H9 (cell line): Measurements from ENCODE around the gene HAUS7. TPM values are rescaled to one million over a fixed set of nuclear protein-coding genes. Genes with fewer than 3 reads are reported as not detected.

Experiments
- DNase-seq: peaks from one replicate; pipeline ENCODE4 v3.0.0-alpha.2; 2017
- H2AFZ ChIP-seq: one replicate; pipeline ENCODE4 v1.6.1; 2013; ENCODE audit warnings: mild to moderate bottlenecking, low read length, control low read depth, moderate library complexity
- H2AK5ac ChIP-seq: 2 replicates; pipeline ENCODE4 v1.6.1; 2013; ENCODE audit warnings: low read length, control low read depth, mixed read lengths; ENCODE audit not compliant: insufficient read length
- H2BK120ac ChIP-seq: one replicate; pipeline ENCODE4 v1.6.1; 2013; ENCODE audit warnings: low read depth, mild to moderate bottlenecking, low read length, control low read depth, inconsistent platforms; ENCODE audit not compliant: poor library complexity, severe bottlenecking
- H2BK12ac ChIP-seq: 2 replicates; pipeline ENCODE4 v1.6.1; 2013; ENCODE audit warnings: low read length, control low read depth, mixed read lengths, low read depth; ENCODE audit not compliant: insufficient read length
- H2BK15ac ChIP-seq: 2 replicates; pipeline ENCODE4 v1.6.1; 2013; ENCODE audit warnings: low read depth, low read length, control low read depth
- H2BK20ac ChIP-seq: one replicate; pipeline ENCODE4 v1.6.1; 2013; ENCODE audit warnings: low read depth, mild to moderate bottlenecking, low read length, control low read depth, inconsistent platforms; ENCODE audit not compliant: poor library complexity, severe bottlenecking
- H2BK5ac ChIP-seq: 2 replicates; pipeline ENCODE4 v1.6.1; 2013; ENCODE audit warnings: low read length, control low read depth, mixed read lengths; ENCODE audit not compliant: insufficient read length
- H3K14ac ChIP-seq: 2 replicates; pipeline ENCODE4 v1.6.1; 2013; ENCODE audit warnings: low read length, control low read depth; ENCODE audit not compliant: insufficient read depth
- H3K18ac ChIP-seq: 2 replicates; pipeline ENCODE4 v1.6.1; 2013; ENCODE audit warnings: low read depth, mild to moderate bottlenecking, mixed read lengths, low read length, control low read depth; ENCODE audit not compliant: insufficient read length
- H3K23ac ChIP-seq: 2 replicates; pipeline ENCODE4 v1.6.1; 2013; ENCODE audit warnings: low read length, control low read depth, mixed read lengths, low read depth; ENCODE audit not compliant: insufficient read length
- H3K23me2 ChIP-seq: 2 replicates; pipeline ENCODE4 v1.6.1; 2013; ENCODE audit warnings: low read depth, mild to moderate bottlenecking, mixed read lengths, low read length, control low read depth; ENCODE audit not compliant: insufficient read length, poor library complexity, severe bottlenecking
- H3K27ac ChIP-seq: 2 replicates; pipeline ENCODE4 v1.5.1; 2013; ENCODE audit warnings: low read length, control low read depth, mixed read lengths, low read depth; ENCODE audit not compliant: insufficient read length
- H3K27me3 ChIP-seq: 2 replicates; pipeline ENCODE4 v1.6.1; 2013; ENCODE audit warnings: low read length, control low read depth, inconsistent platforms; ENCODE audit not compliant: insufficient read depth
- H3K4ac ChIP-seq: 2 replicates; pipeline ENCODE4 v1.6.1; 2013; ENCODE audit warnings: low read depth, mild to moderate bottlenecking, control low read depth, inconsistent platforms, low read length, moderate library complexity
- H3K4me1 ChIP-seq: 2 replicates; pipeline ENCODE4 v1.6.1; 2013; ENCODE audit warnings: low read length, control low read depth, inconsistent platforms; ENCODE audit not compliant: insufficient read depth
- H3K4me2 ChIP-seq: 2 replicates; pipeline ENCODE4 v1.6.1; 2013; ENCODE audit warnings: low read length, control low read depth, mixed read lengths; ENCODE audit not compliant: insufficient read length, insufficient read depth
- H3K56ac ChIP-seq: 2 replicates; pipeline ENCODE4 v1.6.1; 2013; ENCODE audit warnings: low read depth, mild to moderate bottlenecking, mixed read lengths, low read length, control low read depth; ENCODE audit not compliant: insufficient read length
- H3K79me1 ChIP-seq: 2 replicates; pipeline ENCODE4 v1.6.1; 2013; ENCODE audit warnings: low read depth, mild to moderate bottlenecking, moderate library complexity, low read length, control low read depth, inconsistent platforms; ENCODE audit not compliant: insufficient read depth, poor library complexity, severe bottlenecking
- H3K79me2 ChIP-seq: 2 replicates; pipeline ENCODE4 v1.6.1; 2013; ENCODE audit warnings: low read length, control low read depth, inconsistent platforms; ENCODE audit not compliant: insufficient read depth
- H3K9ac ChIP-seq: 2 replicates; pipeline ENCODE4 v1.6.1; 2013; ENCODE audit warnings: low read length, control low read depth, mixed read lengths; ENCODE audit not compliant: insufficient read length; ENCODE audit errors: extremely low read depth
- H3K9me3 ChIP-seq: one replicate; pipeline ENCODE4 v1.6.1; 2013; ENCODE audit warnings: low read depth, low read length, inconsistent platforms; ENCODE audit not compliant: control insufficient read depth
- H3T11ph ChIP-seq: one replicate; pipeline ENCODE4 v1.6.1; 2013; ENCODE audit warnings: mild to moderate bottlenecking, low read length, control low read depth, inconsistent platforms
- H4K20me1 ChIP-seq: one replicate; pipeline ENCODE4 v1.6.1; 2013; ENCODE audit not compliant: control insufficient read depth, insufficient read length, insufficient read depth
- H4K5ac ChIP-seq: 2 replicates; pipeline ENCODE4 v1.6.1; 2013; ENCODE audit warnings: low read depth, mild to moderate bottlenecking, mixed read lengths, low read length, control low read depth; ENCODE audit not compliant: insufficient read length
- H4K8ac ChIP-seq: replicated peaks from 2 replicates; pipeline ENCODE4 v1.6.1; 2013; ENCODE audit warnings: low read length, control low read depth, mixed read lengths, low read depth; ENCODE audit not compliant: insufficient read length
- H4K91ac ChIP-seq: 2 replicates; pipeline ENCODE4 v1.6.1; 2013; ENCODE audit warnings: low read depth, mild to moderate bottlenecking, moderate library complexity, mixed read lengths, low read length, control low read depth; ENCODE audit not compliant: insufficient read length
- H3K27ac Mint-ChIP-seq, 3 experiments: 2 replicates in 2 of 3; 3 replicates in 1 of 3; pipeline ENCODE4 v1.8.0; 2020 to 2021; ENCODE audit warnings: mixed read lengths in 3 of 3, mild to moderate bottlenecking in 1 of 3, moderate library complexity in 1 of 3
- H3K27me3 Mint-ChIP-seq: 2 replicates; pipeline ENCODE4 v1.8.0; 2021; ENCODE audit warnings: low read depth, mild to moderate bottlenecking, moderate library complexity, mixed read lengths
- H3K36me3 Mint-ChIP-seq, 3 experiments: 2 replicates in 2 of 3; 3 replicates in 1 of 3; pipeline ENCODE4 v1.8.0; 2020 to 2021; ENCODE audit warnings: low read depth in 3 of 3, mixed read lengths in 3 of 3; ENCODE audit not compliant: insufficient read depth in 1 of 3
- H3K4me1 Mint-ChIP-seq, 2 experiments: 2 replicates each; pipeline ENCODE4 v1.8.0; 2020; ENCODE audit warnings: mixed read lengths in 2 of 2
- H3K4me3 Mint-ChIP-seq, 2 experiments: 2 replicates in 1 of 2; 3 replicates in 1 of 2; pipeline ENCODE4 v1.8.0; 2020 to 2021; ENCODE audit warnings: mild to moderate bottlenecking in 2 of 2, mixed read lengths in 2 of 2, moderate library complexity in 1 of 2
- H3K9me3 Mint-ChIP-seq, 2 experiments: 2 replicates in 1 of 2; 3 replicates in 1 of 2; pipeline ENCODE4 v1.8.0; 2020; ENCODE audit warnings: mild to moderate bottlenecking in 2 of 2, mixed read lengths in 2 of 2, moderate library complexity in 1 of 2
- WGBS: extraction: QIAGEN DNeasy Blood & Tissue Kit; methylation state at CpG from one replicate; pipeline ENCODE4 v1.1.7; 2013; ENCODE audit warnings: missing lambda C conversion rate, low lambda C conversion rate, mixed read lengths; ENCODE audit not compliant: insufficient read length; ENCODE audit errors: extremely low coverage; 5-methylcytosine and 5-hydroxymethylcytosine counted together
- total RNA-seq: library from RNA; stranded (reverse); gene quantifications from 2 replicates; pipeline ENCODE4 v1.2.1, GENCODE V29; 2021
- TF ChIP-seq, protein P1 (sequence below): fragments of 200-600 bp; sonication (generic); conservative IDR thresholded peaks from 3 replicates; pipeline ENCODE4 v1.8.0; 2021; ENCODE audit warnings: antibody characterized with exemption, mild to moderate bottlenecking

HAUS7 gene
- total RNA-seq, 1 experiment from 2014 or later = 45.3 TPM

DNA sequence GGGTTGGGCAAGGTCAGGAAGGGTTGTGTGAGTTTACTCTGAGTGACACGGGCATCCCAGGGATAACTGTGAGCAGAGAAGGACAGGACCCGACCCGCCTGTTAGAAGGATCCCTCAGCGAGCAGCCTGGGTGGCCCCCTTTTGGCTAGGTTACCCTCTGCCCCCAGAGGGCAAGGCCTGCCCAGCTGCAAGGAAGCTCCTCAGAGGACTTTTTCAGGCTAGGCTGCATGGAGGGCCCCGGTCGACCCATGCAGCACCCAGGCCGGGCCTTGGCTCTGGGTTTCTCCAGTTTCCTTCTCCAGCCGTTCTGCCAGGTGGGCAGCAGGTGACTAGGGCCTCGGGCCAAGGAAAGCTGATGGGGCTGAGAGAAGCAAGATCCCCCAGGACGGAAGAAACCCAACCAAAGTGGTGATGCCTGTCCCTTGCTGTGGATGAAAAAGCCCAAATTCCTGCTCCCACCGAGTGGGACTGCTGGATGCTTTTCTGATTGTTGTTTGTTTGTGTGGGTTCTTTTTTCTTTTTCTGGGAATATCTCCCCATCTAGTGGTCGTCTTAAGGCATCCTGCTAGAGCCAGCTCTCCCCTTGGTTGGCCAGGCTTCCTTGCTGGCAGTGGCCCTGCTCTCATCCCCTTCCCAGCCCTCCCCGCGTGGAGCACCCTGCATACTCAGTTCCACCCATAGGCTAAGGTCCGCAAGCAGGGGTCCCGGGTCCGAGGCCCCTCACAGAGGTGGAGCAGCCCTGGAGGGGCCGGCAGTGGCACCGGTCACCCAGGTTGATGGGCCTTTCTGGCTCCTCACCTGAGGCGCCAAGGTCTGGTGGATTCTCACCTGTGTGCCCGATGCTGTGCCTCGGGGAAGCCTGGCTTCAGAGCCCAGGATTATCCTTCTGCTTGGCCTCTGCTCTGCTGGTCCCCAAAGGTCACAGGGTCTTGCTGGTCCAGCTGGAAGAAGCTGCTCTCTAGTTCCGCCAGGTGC is 57.3 kb downstream of the HAUS7 start:
- H3K4ac ChIP-seq = no peak overlapping the region
- no peak overlapping the region for H3K27ac Mint-ChIP-seq
- no peak overlapping the region for H2AFZ ChIP-seq
- H4K91ac ChIP-seq = no peak overlapping the region
- H3T11ph ChIP-seq = no peak overlapping the region
- no peaks in the 10 kb centered on the region for H3K4me1 ChIP-seq
- H2BK20ac ChIP-seq = no peak overlapping the region
- no peak overlapping the region for H3K14ac ChIP-seq
- H2AK5ac ChIP-seq = no peak overlapping the region
- no peak overlapping the region for H2BK12ac ChIP-seq
- H3K79me2 ChIP-seq = no peaks in the 10 kb centered on the region
- H3K4me2 ChIP-seq = no peak overlapping the region
- no peak overlapping the region for H3K23ac ChIP-seq
- H3K4me1 Mint-ChIP-seq = peaks cover 7 to 23% of the 10 kb centered on the region in 2 experiments
- no peaks in the 10 kb centered on the region for H3K79me1 ChIP-seq
- no peak overlapping the region for H2BK5ac ChIP-seq
- H3K27ac ChIP-seq = no peak overlapping the region
- H3K18ac ChIP-seq = no peak overlapping the region
- H4K5ac ChIP-seq = no peak overlapping the region
- no peak overlapping the region for H4K8ac ChIP-seq
- peaks cover 5 to 14% (median 8%) of the 10 kb centered on the region in 3 experiments; a peak in 5 of 7 replicates for H3K36me3 Mint-ChIP-seq
- H3K9ac ChIP-seq = no peak overlapping the region
- no peaks in the 10 kb centered on the region for H4K20me1 ChIP-seq
- peaks cover 7% of the 10 kb centered on the region; the same call in 1 of the 2 replicates for H3K27me3 ChIP-seq
- H2BK15ac ChIP-seq = no peak overlapping the region
- no peaks in the 10 kb centered on the region for H3K23me2 ChIP-seq
- H3K4me3 Mint-ChIP-seq = no peak overlapping the region
- no peak for DNase-seq
- TF ChIP-seq, protein P1, sequence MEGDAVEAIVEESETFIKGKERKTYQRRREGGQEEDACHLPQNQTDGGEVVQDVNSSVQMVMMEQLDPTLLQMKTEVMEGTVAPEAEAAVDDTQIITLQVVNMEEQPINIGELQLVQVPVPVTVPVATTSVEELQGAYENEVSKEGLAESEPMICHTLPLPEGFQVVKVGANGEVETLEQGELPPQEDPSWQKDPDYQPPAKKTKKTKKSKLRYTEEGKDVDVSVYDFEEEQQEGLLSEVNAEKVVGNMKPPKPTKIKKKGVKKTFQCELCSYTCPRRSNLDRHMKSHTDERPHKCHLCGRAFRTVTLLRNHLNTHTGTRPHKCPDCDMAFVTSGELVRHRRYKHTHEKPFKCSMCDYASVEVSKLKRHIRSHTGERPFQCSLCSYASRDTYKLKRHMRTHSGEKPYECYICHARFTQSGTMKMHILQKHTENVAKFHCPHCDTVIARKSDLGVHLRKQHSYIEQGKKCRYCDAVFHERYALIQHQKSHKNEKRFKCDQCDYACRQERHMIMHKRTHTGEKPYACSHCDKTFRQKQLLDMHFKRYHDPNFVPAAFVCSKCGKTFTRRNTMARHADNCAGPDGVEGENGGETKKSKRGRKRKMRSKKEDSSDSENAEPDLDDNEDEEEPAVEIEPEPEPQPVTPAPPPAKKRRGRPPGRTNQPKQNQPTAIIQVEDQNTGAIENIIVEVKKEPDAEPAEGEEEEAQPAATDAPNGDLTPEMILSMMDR = peak; percentile 34; the same call in 2 of the 3 replicates
- peaks cover 21% of the 10 kb centered on the region for H3K9me3 ChIP-seq
- no peak overlapping the region for H3K56ac ChIP-seq
- H3K27me3 Mint-ChIP-seq = peaks cover 32% of the 10 kb centered on the region
- WGBS = no CpG with 5 or more reads among the region's 23 CpGs
- H3K9me3 Mint-ChIP-seq = peaks cover 65 to 79% of the 10 kb centered on the region in 2 experiments
- H2BK120ac ChIP-seq = no peak overlapping the region
